Measurements from ENCODE around the gene C16orf89. TPM values are rescaled to one million over a fixed set of nuclear protein-coding genes. Genes with fewer than 3 reads are reported as not detected.

Gene C16orf89
- polyA plus RNA-seq, 1 donor from 2014 or later, result not detected

GRCh38 chr16:4994719-4995434 is 70.9 kb downstream of the C16orf89 start:
- no peak overlapping the region for H3K4me3 Mint-ChIP-seq
- H3K27ac Mint-ChIP-seq, result peak overlapping the region in 1 of 3 donors; percentile 64
- H3K9me3 Mint-ChIP-seq, result peaks cover 0 to 4% (median 0%) of the 10 kb centered on the region in 3 donors
- H3K27me3 Mint-ChIP-seq, result peaks cover 12% of the 10 kb centered on the region
- no peaks in the 10 kb centered on the region for H3K36me3 Mint-ChIP-seq
- peaks cover 0 to 2% (median 0%) of the 10 kb centered on the region in 3 donors for H3K4me1 Mint-ChIP-seq

Other genes starting within 250 kb of the C16orf89 start
- gene GLYR1, start 218.7 kb downstream of the C16orf89 start, polyA plus RNA-seq, result 44.2 TPM
- 15.9 TPM for gene UBN1, start 218.5 kb downstream of the C16orf89 start, polyA plus RNA-seq
- 0.55 TPM for gene PPL, start 128.8 kb downstream of the C16orf89 start, polyA plus RNA-seq
- 0.03 TPM for gene SEC14L5, start 107.6 kb downstream of the C16orf89 start, polyA plus RNA-seq
- gene NAGPA, start 32.0 kb downstream of the C16orf89 start, polyA plus RNA-seq, result 37.8 TPM
- 24.5 TPM for gene ALG1, start 5.9 kb upstream of the C16orf89 start, polyA plus RNA-seq
- 18.2 TPM for gene EEF2KMT, start 31.8 kb upstream of the C16orf89 start, polyA plus RNA-seq